ENCODE results near the gene SLC25A46. TPM values are rescaled to one million over a fixed set of nuclear protein-coding genes. Genes with fewer than 3 reads are reported as not detected.

SLC25A46 gene
- total RNA-seq, 1 donor from 2014 or later = 38.1 TPM

GRCh38 chr5:110754181-110754580 lies 15.4 kb downstream of the SLC25A46 start:
- no peak overlapping the region for H3K4me3 Mint-ChIP-seq (ENCODE audit: unreplicated experiment)
- H3K27ac Mint-ChIP-seq (ENCODE audit: unreplicated experiment) = no peak overlapping the region
- H3K4me1 Mint-ChIP-seq (ENCODE audit: low read depth, unreplicated experiment) = no peaks in the 10 kb centered on the region

GRCh38 chr5:110757118-110757729 lies 18.4 kb downstream of the SLC25A46 start:
- Mint-ChIP-seq H3K36me3 (ENCODE audit: unreplicated experiment) (no peaks in the 10 kb centered on the region), H3K27me3 (ENCODE audit: unreplicated experiment) (peaks cover 2% of the 10 kb centered on the region), H3K9me3 (ENCODE audit: unreplicated experiment) (no peaks in the 10 kb centered on the region), H3K27ac (ENCODE audit: unreplicated experiment) (no peak overlapping the region), H3K4me3 (ENCODE audit: unreplicated experiment) (no peak overlapping the region), H3K4me1 (ENCODE audit: low read depth, unreplicated experiment) (no peaks in the 10 kb centered on the region)
- no peak for DNase-seq
- peak; percentile 90 for TF ChIP-seq CTCF (IDR thresholded peaks at IDR 0.05; ENCODE audit: partially characterized antibody, unreplicated experiment)

More at GRCh38 chr5:110754181-110754580, 15.4 kb downstream of the SLC25A46 start:
- DNase-seq = no peak
- no peaks in the 10 kb centered on the region for H3K36me3 Mint-ChIP-seq (ENCODE audit: unreplicated experiment)
- H3K9me3 Mint-ChIP-seq (ENCODE audit: unreplicated experiment) = no peaks in the 10 kb centered on the region
- peaks cover 2% of the 10 kb centered on the region for H3K27me3 Mint-ChIP-seq (ENCODE audit: unreplicated experiment)
- no peak for TF ChIP-seq CTCF (IDR thresholded peaks at IDR 0.05; ENCODE audit: partially characterized antibody, unreplicated experiment)

GRCh38 chr5:110760158-110760557 lies 21.4 kb downstream of the SLC25A46 start:
- DNase-seq = no peak
- no peak overlapping the region for H3K4me3 Mint-ChIP-seq (ENCODE audit: unreplicated experiment)
- no peaks in the 10 kb centered on the region for H3K4me1 Mint-ChIP-seq (ENCODE audit: low read depth, unreplicated experiment)
- H3K27ac Mint-ChIP-seq (ENCODE audit: unreplicated experiment) = no peak overlapping the region
- TF ChIP-seq CTCF (IDR thresholded peaks at IDR 0.05; ENCODE audit: partially characterized antibody, unreplicated experiment) = no peak
- H3K36me3 Mint-ChIP-seq (ENCODE audit: unreplicated experiment) = no peaks in the 10 kb centered on the region
- no peaks in the 10 kb centered on the region for H3K9me3 Mint-ChIP-seq (ENCODE audit: unreplicated experiment)
- peaks cover 2% of the 10 kb centered on the region for H3K27me3 Mint-ChIP-seq (ENCODE audit: unreplicated experiment)

- no peak for TF ChIP-seq CTCF (IDR thresholded peaks at IDR 0.05; ENCODE audit: partially characterized antibody, unreplicated experiment)
- no peaks in the 10 kb centered on the region for H3K9me3 Mint-ChIP-seq (ENCODE audit: unreplicated experiment)
- H3K27me3 Mint-ChIP-seq (ENCODE audit: unreplicated experiment) = no peaks in the 10 kb centered on the region
- no peaks in the 10 kb centered on the region for H3K4me1 Mint-ChIP-seq (ENCODE audit: low read depth, unreplicated experiment)
- no peak overlapping the region for H3K4me3 Mint-ChIP-seq (ENCODE audit: unreplicated experiment)
- no peak for DNase-seq
- no peak overlapping the region for H3K27ac Mint-ChIP-seq (ENCODE audit: unreplicated experiment)
- H3K36me3 Mint-ChIP-seq (ENCODE audit: unreplicated experiment) = no peaks in the 10 kb centered on the region
These were observed 29.5 kb downstream of the SLC25A46 start for GRCh38 chr5:110768138-110768860.

All from glutamatergic neuron (in vitro differentiated cells).